Fibroblast of lung (primary cell): ENCODE measurements around the gene HTR3E. TPM values are rescaled to one million over a fixed set of nuclear protein-coding genes. Genes with fewer than 3 reads are reported as not detected.
"Not testable (repeated sequence)": the region's sequence is repeated elsewhere in the genome, so short reads cannot be mapped to it uniquely, and the experiment has no call there.

Experiments used
- DNase-seq, 2 donors: peaks; one replicate each; pipeline versions ENCODE4 v3.0.0 to v3.0.0-alpha.2; 2010; ENCODE audit warnings: low read depth in 2 of 2
- H2AFZ ChIP-seq: 2 replicates; pipeline ENCODE4 v1.5.1; 2012; ENCODE audit warnings: low read length, control low read depth, inconsistent platforms
- H3K27ac ChIP-seq: 2 replicates; pipeline ENCODE4 v1.5.1; 2011; ENCODE audit warnings: low read length, control low read depth; ENCODE audit not compliant: insufficient read depth
- H3K27me3 ChIP-seq: 2 replicates; pipeline ENCODE4 v1.5.1; 2011; ENCODE audit warnings: mild to moderate bottlenecking, low read length; ENCODE audit not compliant: control insufficient read depth, insufficient read depth
- H3K36me3 ChIP-seq: 2 replicates; pipeline ENCODE4 v1.5.1; 2011; ENCODE audit warnings: low read length; ENCODE audit not compliant: control insufficient read depth, insufficient read depth
- H3K4me1 ChIP-seq: 2 replicates; pipeline ENCODE4 v1.5.1; 2011; ENCODE audit warnings: low read length; ENCODE audit not compliant: control insufficient read depth, insufficient read depth; ENCODE audit errors: extremely low read depth
- H3K4me2 ChIP-seq: 2 replicates; pipeline ENCODE4 v1.5.1; 2011; ENCODE audit warnings: low read length, control low read depth; ENCODE audit not compliant: insufficient read depth; ENCODE audit errors: extremely low read depth
- H3K4me3 ChIP-seq, 4 experiments: fragments of 200-600 bp in 1 of 4; sonication (generic) in 1 of 4; replicated peaks in 1 of 4; 2 replicates each; pipeline ENCODE4 v1.5.1; 2011 to 2016; ENCODE audit warnings: low read length in 4 of 4, low read depth in 3 of 4, mild to moderate bottlenecking in 3 of 4, control low read depth in 2 of 4, inconsistent platforms in 1 of 4, mixed read lengths in 1 of 4; ENCODE audit not compliant: insufficient read depth in 1 of 4; ENCODE audit errors: control extremely low read depth in 1 of 4
- H3K79me2 ChIP-seq: 2 replicates; pipeline ENCODE4 v1.5.1; 2012; ENCODE audit warnings: mild to moderate bottlenecking, low read length, inconsistent platforms; ENCODE audit not compliant: control insufficient read depth, insufficient read depth
- H3K9ac ChIP-seq: 2 replicates; pipeline ENCODE4 v1.5.1; 2011; ENCODE audit warnings: mild to moderate bottlenecking, low read length, control low read depth; ENCODE audit not compliant: insufficient read depth
- H3K9me3 ChIP-seq: 2 replicates; pipeline ENCODE4 v1.5.1; 2012; ENCODE audit warnings: low read depth, low read length; ENCODE audit not compliant: control insufficient read depth, insufficient read depth
- H4K20me1 ChIP-seq: 2 replicates; pipeline ENCODE4 v1.5.1; 2011; ENCODE audit warnings: low read length; ENCODE audit not compliant: control insufficient read depth, insufficient read depth; ENCODE audit errors: extremely low read depth
- EZH2 ChIP-seq: IDR thresholded peaks from 2 replicates; pipeline ENCODE4 v1.5.1; 2012; ENCODE audit warnings: low read length, control low read depth, mild to moderate bottlenecking; ENCODE audit errors: missing control alignments
- polyA plus RNA-seq, 2 donors: library from polyadenylated mRNA; depleted of rRNA in 1 of 2; stranded (reverse) in 1 of 2; unstranded in 1 of 2; fragments of >200 nt; gene quantifications; 2 replicates each; pipeline ENCODE4 v1.2.1, GENCODE V29; 2011 to 2012; ENCODE audit warnings: missing spikeins in 1 of 2
- total RNA-seq: library from RNA; depleted of rRNA; stranded (reverse); fragments of >200 nt; gene quantifications from 2 replicates; pipeline ENCODE4 v1.2.1, GENCODE V29; 2014
- TF ChIP-seq, protein P1 (sequence below), 2 donors: IDR thresholded peaks in 1 of 2; conservative IDR thresholded peaks in 1 of 2; 1 replicate in 1 of 2; 2 replicates in 1 of 2; pipeline ENCODE4 v1.5.1; 2011 to 2012; ENCODE audit warnings: low read length in 2 of 2, control low read depth in 1 of 2, inconsistent platforms in 1 of 2, low read depth in 1 of 2, mild to moderate bottlenecking in 1 of 2

The HTR3E gene
- total and polyA plus RNA-seq, 2 donors (not counting 1 experiment from before 2014, with no cell fraction given), result not detected

DNA sequence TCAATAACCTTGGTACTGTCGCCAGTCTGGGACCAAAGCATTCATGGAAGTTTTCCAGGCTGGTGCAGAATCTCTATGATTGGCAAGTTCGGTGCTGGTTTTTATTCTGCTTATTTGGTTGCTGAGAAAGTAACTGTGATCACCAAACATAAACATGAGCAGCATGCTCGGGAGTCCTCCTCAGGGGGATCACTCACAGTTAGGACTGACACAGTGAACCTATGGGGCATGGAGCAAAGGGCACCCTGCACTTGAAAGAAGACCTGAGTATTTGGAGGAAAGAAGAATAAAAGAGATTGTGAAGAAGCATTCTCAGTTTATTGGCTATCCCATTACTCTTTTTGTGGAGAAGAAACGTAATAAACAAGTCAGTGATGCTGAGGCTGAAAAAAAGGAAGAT, 19.2 kb downstream of the HTR3E start:
- H3K27ac ChIP-seq, result no peak overlapping the region
- H2AFZ ChIP-seq, result no peak overlapping the region
- DNase-seq, result no peak
- H3K4me1 ChIP-seq, result no peaks in the 10 kb centered on the region
- peaks cover 6% of the 10 kb centered on the region for H3K27me3 ChIP-seq
- no peaks in the 10 kb centered on the region for H3K79me2 ChIP-seq
- H3K4me3 ChIP-seq, result no peak overlapping the region
- no peak overlapping the region for H3K9ac ChIP-seq
- no peak for TF ChIP-seq EZH2
- TF ChIP-seq, protein P1, sequence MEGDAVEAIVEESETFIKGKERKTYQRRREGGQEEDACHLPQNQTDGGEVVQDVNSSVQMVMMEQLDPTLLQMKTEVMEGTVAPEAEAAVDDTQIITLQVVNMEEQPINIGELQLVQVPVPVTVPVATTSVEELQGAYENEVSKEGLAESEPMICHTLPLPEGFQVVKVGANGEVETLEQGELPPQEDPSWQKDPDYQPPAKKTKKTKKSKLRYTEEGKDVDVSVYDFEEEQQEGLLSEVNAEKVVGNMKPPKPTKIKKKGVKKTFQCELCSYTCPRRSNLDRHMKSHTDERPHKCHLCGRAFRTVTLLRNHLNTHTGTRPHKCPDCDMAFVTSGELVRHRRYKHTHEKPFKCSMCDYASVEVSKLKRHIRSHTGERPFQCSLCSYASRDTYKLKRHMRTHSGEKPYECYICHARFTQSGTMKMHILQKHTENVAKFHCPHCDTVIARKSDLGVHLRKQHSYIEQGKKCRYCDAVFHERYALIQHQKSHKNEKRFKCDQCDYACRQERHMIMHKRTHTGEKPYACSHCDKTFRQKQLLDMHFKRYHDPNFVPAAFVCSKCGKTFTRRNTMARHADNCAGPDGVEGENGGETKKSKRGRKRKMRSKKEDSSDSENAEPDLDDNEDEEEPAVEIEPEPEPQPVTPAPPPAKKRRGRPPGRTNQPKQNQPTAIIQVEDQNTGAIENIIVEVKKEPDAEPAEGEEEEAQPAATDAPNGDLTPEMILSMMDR (conservative IDR thresholded peaks at IDR 0.05 in 1 of 2, IDR thresholded peaks at IDR 0.05 in 1 of 2; ENCODE audit: low read depth in 1 of 2, low read length in 2 of 2), result no peak
- H3K9me3 ChIP-seq, result no peaks in the 10 kb centered on the region
- no peaks in the 10 kb centered on the region for H3K36me3 ChIP-seq
- H4K20me1 ChIP-seq, result no peaks in the 10 kb centered on the region
- H3K4me2 ChIP-seq, result no peak overlapping the region

DNA sequence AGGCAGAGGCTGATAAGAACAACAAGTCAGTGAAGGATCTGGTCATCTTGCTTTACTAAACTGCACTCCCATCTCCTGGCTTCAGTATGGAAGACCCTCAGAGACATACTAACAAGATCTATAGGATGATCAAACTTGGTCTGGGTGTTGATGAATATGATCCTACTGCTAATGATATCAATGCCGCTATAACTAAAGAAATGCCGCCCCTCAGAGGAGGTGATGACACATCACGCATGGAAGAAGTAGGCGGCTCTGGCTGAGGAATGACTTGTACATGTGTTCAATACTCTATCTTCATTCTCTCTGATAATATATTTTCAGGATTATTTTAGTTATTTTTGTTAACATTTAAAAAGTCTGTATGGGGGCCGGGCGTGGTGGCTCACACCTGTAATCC, 20.8 kb downstream of the HTR3E start:
- TF ChIP-seq, protein P1 (conservative IDR thresholded peaks at IDR 0.05 in 1 of 2, IDR thresholded peaks at IDR 0.05 in 1 of 2; ENCODE audit: low read depth in 1 of 2, low read length in 2 of 2), result no peak
- no peak for TF ChIP-seq EZH2
- no peaks in the 10 kb centered on the region for H3K4me1 ChIP-seq
- no peak overlapping the region for H3K9ac ChIP-seq
- DNase-seq, result no peak
- no peaks in the 10 kb centered on the region for H3K9me3 ChIP-seq
- peaks cover 4% of the 10 kb centered on the region for H3K27me3 ChIP-seq
- no peak overlapping the region for H2AFZ ChIP-seq
- H3K4me3 ChIP-seq, result no peak overlapping the region
- no peaks in the 10 kb centered on the region for H4K20me1 ChIP-seq
- H3K27ac ChIP-seq, result no peak overlapping the region
- H3K79me2 ChIP-seq, result no peaks in the 10 kb centered on the region
- H3K4me2 ChIP-seq, result no peak overlapping the region
- no peaks in the 10 kb centered on the region for H3K36me3 ChIP-seq

DNA sequence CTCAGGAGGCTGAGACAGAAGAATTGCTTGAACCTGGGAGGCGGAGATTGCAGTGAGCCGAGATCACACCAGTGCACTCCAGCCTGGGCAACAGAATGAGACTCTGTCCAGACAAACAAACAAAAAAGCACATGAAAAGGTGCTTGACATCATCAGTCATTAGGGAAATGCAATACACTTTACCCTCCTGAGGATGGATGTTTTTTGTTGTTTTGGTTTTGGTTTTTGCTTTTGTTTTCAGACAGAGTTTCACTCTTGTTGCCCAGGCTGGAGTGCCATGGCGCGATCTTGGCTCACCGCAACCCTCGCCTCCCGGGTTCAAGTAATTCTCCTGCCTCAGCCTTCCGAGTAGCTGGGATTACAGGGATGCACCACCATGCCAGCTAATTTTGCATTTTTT, 24.2 kb downstream of the HTR3E start:
- H3K9me3 ChIP-seq, H3K27me3 ChIP-seq, H3K79me2 ChIP-seq, H4K20me1 ChIP-seq, H3K36me3 ChIP-seq, H3K9ac ChIP-seq, H2AFZ ChIP-seq, H3K4me3 ChIP-seq, DNase-seq, H3K4me2 ChIP-seq, H3K4me1 ChIP-seq, H3K27ac ChIP-seq: not testable (repeated sequence)
